Measurements from ENCODE around the gene PRKG1.

Gene PRKG1

DNA sequence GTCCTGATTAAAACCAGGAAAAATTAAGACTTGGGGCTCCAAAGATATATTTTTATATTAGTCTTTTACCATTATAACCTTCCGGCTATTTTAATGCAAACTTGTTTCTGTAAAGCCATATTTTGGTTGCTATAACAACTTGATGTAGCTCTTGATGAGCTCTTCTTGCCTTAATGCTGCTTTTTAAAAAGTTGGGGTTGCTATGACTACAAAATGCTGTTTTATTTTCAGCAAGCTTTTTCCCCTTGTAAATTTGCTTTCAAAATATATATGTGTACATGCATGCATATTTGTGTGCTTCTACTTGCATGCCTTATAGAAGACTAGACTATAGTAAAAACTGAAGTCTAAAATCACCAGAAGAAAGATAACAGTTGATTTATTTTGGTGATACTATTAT is 525.4 kb downstream of the PRKG1 start:
- no peak for DNase-seq (ENCODE audit: low spot score)

DNA sequence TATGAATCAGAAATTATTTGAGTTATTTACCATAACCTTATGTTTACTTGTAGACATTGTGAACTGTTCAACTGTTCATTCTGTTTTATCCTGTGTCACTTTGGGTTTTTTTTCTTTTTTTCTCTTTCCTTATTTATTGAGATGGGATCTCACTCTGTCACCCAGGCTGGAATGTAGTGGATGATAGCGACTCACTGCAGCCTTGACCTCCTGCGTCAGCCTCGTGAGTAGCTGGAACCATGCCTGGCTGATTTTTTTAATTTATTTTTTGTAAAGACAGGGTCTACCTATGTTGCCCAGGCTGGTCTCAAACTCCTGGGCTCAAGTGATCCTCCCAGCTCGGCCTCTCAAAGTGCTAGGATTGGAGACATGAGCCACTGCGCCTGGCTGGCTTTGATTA is 528.0 kb downstream of the PRKG1 start:
- DNase-seq (ENCODE audit: low spot score) = no peak

DNA sequence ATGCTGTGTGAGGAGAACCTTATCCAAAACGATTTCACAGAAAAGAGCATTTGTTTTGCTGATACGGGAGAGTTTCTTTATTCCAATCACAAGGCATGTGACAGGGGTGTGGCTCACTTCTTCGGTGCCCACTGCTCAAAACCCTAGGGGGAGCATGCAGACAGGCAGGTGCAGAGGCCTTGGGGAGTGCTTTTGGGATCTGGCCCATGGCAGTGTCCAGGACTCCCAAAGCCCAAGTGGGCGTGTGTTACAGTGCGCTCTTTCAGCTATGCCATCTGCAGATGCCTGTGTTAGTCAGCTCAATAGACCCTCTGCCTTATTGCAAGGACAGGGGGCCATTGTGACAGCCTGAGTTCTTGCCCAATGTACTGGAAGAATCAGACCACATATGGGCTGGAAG is 530.3 kb downstream of the PRKG1 start:
- no peak for DNase-seq (ENCODE audit: low spot score)

DNA sequence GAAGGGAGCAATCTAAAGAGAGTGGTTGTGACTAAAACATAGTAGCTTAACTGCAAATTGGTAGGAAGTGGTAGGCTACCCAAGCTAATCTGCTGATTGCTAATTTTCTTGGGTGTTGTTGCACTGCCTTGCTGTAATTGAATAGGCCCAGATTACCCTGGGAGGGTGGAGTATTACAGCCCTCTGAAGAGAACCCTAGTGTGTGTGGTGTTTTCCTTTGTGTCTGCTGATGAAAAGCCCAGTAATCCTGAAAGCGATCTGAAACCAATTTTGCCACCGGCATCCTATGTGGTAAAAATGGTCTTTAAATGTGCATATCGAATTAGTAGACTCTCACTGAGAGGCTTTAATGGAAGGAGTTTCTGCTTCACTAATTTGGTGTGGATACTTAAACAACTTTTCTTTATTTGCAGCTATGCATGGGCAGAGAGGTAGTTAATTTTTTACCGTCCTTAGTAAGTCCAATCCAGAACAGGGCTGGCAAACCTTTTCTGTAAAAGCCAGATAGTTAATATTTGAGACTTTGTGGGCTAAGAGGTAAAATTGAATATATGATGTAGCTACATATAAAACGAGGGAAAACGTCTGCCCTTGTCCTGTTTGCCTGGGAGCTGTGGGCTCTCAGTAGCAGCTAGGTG is 532.7 kb downstream of the PRKG1 start:
- no peak for DNase-seq (ENCODE audit: low spot score)

DNA sequence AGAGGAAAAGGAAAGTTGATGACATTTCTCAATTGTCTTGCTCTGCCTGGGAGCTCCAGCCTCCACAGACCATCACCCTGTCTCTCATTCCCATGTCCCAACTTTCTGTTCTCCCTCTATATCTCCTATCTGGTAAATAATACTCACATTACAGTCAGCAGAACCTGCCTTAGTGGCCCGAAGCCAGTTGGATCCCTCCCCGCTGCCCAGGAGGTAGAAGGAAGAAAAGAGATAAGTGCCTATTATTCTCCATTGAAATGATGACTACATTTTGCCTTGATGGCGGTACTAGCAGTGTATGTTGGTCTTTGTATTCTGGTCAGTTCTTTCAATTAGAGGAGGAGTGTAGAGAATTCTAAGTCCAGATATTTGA is 533.2 kb downstream of the PRKG1 start:
- DNase-seq (ENCODE audit: low spot score) = no peak

DNA sequence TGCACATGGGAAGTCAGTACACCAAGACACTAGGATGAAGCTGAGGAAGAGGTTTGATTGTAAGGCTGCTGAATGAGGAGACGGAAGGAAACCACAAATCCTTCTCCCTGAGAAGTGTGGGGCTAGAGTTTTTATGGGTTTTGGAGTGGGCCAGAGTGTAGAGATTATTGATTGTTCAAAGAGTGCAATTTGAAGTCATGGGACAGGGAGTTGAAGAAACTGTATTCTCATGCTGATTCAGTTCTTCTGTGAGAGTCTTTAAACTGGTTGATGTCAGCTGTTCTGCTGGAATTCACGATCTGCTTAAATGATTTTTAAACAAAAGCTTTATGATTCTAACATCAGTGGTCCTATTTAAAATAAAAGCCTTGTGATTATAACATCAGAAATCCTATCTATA is 533.9 kb downstream of the PRKG1 start:
- no peak for DNase-seq (ENCODE audit: low spot score)

DNA sequence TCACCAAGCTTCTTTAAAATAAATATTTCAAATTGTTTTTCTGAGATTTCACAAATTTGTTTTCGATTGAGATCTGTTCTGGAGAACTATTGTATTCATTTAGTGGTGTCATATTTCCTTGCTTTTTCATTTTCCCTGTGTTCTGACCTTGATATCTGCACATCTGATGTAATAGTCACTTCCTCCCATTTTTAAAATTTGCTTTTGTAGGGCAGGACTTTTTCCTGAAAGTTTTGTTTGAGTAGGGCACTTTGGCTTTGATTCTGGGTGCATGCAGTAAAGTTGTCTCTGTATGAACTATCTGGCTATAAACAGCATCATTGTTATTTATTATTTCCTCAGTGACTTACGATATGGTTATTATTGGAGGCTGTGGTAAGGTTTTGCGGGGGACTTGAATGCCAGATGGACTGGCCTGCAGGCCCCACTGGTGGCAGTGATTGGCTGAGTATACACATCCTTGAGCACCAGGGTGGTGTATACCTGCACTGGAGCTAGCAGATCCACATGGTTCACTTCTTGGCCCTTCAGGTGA is 541.5 kb downstream of the PRKG1 start:
- DNase-seq (ENCODE audit: low spot score) = no peak

DNA sequence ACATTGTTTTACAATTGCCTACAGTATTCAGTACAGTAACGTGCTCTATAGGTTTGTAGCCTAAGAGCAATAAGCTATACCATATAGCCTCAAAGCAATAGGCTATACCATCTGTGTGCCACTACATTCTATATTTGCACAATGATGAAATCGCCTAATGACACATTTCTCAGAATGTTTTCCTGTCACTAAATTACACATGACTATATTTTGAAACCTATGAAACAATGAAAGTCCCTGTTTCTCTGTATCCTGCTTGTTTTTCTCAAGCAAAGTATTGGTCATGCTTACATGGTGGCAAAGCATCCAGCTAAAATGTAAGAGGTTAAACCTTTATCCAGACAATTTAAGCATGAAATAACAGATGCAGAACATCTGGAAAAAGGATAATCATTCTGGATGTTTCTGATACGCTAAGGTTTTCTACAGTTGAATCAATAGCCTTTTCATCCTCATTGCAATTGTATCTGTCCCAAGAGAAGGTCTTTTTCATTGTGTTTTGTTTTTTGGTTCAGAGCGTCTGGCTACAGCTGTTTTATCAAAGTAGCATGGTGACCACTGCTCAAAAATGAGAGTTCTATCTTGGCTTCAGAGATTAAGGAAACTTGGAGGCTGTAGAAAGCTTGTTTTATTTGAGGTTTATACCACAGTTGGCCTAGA is 543.4 kb downstream of the PRKG1 start:
- DNase-seq (ENCODE audit: low spot score) = no peak

DNA sequence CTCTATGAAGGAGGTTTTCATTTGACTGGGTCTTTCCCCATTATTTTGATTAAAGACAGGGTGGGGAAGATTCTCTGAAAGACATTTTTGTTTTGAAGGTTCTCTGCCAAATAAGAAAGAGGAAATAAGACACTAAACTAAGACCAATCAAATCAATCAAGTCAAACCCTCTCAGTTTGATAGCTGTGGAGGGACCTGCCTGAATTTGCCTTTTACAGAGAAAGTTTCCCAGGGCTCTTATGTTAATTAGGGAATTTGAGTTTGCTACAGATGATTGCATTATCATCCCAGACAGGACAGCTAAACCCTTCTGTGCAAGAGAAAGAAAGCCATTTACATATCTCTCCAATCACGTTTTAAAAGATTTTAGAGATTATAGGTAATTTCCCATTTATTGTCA is 545.1 kb downstream of the PRKG1 start:
- DNase-seq (ENCODE audit: low spot score) = no peak

DNA sequence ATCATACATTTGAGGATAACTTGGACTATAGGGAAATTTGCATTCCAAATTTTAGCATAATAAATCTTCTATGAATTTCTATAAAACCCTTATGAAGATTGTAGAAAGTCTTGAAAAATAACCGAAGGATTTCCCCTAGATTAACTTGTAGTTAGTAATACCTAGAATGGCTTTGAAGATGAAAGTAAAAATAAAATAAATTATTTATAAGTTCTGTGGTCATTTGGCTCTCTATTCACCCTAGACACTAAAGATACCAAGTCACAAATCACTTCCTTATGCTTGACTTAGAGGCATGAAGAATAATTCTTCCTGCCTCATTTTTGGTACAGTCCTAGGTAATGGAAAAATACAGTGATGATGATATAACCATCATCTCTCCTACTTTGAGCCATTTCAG is 545.8 kb downstream of the PRKG1 start:
- DNase-seq (ENCODE audit: low spot score) = no peak

DNA sequence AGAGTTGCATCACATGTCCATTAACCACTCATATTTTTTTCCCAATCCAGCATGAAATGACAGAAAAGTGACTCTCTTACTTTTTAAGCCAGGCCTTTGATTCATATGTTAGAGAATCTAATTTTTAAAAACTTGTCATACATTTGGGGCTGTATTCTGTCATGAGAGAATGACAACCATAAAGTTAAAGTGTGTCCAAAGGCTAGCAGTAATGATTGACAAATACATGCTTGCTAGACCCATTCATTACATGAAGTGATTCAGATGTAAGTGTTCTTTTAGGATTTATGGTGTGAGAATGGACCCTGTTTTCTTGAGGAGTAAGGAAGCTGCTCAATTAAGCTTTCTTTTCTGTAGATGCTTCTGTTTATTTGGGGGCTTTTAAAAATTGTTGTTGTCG is 549.7 kb downstream of the PRKG1 start:
- no peak for DNase-seq (ENCODE audit: low spot score)

DNA sequence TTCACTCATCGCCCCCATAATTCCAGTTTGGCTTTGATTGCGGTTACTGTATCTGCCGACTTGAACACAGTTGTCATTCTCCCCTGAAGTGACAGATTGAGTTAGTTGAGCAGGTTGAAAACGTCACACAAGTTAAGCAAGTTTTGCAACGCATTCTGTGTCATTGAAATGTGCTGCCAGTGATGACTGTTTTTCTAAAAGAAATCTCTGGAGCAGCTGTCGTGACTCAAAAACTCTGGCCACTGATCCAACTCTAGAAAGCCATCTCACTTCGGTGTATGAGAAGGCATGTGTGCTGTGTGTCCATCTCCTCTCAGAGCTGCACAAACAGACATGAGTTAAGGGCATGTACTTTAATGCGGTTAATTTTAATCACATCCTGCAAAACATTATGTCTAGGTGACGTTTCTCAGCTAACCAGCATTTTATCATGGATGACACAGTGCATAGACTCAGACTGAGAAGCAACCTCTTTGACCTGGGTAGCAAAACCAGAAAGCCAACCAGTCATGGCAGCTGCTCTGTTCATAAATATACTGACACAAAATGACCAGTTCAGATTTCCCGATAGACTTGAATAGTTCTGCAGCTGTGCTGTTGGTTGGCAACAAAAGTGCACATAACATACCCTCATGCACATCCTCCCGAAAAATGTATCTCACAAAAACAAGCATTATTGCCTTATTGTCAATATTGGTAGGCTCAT is 555.8 kb downstream of the PRKG1 start:
- DNase-seq (ENCODE audit: low spot score) = no peak

DNA sequence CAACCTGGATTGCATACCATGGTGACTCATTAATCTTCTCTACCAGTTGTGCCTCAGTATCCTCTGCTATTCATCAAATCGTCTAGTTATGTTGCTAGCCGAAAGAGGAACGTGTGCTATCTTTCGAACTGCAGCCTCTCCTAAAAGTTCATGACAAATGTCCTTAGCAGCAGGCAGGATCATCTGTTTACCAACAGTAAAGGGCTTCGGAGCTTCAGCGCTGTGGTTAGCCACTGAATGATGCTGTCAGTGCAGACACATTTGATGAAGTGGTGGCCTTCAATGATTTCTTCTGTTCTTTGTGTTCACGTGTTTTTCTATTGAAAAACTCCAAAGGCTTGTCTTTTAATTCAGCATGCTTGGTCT is 556.3 kb downstream of the PRKG1 start:
- no peak for DNase-seq (ENCODE audit: low spot score)

DNA sequence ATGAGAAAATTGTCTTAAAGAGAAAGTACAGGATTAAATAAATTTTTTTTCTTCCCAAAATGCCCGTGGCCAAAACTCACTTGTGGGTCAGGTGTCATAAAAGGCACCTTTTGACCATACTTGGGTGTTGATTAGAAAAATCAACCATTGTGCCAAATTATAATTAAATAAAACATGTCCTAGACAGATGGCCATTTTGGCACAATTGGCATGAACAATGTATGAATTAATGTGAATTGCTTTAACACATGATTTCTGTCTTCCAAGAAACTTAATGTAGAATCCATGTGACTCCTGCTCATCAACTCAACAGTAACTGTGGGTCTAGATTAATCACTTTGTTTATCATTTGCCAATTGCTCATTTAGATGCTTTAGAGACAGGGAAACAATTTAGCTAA is 561.1 kb downstream of the PRKG1 start:
- DNase-seq (ENCODE audit: low spot score) = no peak

DNA sequence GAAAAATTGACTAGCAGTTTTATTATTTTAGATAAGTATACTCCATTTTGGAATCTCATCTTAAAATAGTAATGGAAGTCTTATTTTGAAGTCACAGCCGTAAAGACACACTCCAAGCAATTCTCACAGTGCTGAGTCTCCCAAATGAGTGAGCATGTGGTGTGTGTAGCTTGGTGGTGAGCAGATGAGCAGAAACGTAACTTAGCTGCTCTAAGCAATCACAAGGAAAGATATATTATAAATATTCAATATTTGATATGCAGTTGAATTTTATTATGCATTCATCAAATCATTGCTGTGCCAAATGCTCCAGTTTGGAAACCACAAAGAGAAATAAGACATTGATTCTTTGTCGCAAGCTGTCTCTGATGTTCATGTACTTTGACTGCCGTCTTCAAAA is 563.9 kb downstream of the PRKG1 start:
- no peak for DNase-seq (ENCODE audit: low spot score)

DNA sequence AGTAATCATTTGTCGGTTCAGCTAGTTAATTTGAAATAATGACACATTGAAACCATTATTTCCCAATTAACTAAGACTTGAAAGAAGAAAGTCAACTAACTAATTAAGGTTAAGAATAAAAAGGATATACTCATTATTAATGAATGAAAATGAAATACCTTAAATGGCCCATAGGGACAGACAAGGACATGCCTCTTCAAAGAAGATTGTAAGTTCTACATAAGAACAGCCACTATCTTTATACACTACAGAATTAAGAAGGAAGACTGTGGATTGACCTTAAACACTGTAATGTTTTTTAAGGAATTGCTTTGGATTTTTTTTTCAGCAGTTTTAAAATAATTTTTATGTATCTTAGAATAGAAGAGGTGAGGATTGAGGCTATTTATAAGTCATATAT is 564.5 kb downstream of the PRKG1 start:
- DNase-seq (ENCODE audit: low spot score) = no peak

DNA sequence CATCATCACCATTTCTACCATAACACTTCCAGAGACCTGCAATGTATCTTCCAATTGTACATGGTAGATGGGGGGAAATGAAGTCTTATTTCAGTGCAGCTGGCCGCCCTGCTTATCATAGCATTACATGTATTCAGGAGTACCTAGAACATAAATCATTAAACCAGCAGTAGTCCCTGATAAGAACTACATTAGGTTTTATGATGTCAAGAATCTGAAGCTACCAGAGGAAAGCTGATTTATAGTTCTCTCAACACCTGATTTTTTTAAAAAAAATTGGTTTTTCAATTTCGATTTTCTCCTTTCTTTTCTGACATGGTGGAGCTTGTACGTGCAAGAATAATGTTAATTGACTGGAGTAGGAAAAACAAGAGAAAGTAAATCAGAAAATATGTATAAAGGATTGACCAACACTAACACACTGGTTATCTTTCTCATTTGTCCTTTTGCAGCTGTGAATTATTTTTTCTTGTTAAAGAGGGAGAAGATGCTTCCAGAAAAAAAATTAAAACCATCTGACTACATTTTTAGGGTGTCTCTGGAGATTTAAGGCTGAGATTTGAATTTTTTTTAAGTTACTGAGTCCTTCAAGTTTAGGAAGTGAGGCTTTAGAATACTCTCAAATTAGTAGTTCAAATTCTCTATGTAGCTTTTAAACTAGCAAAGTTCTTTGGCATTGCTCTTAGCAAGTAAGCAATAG is 566.0 kb downstream of the PRKG1 start:
- DNase-seq (ENCODE audit: low spot score) = no peak

DNA sequence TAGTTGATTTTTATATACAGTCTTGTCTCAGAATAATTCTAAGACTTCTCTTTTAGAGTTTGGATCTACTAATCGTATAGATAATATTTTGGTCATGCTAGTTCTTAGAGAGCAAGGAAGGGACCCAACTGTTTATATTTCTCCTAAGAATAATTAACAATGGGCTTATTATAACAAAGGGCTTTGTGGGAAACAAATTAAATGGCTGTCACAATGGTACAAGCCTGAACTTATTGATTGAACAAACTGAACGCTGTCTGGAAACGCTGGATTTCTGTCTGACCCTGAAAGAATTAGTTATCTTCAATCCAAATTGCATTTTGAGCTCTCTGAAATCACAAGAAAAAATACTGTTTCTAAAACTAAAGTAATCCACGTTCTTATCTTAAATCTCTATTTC is 568.3 kb downstream of the PRKG1 start:
- DNase-seq (ENCODE audit: low spot score) = peak; percentile 49

DNA sequence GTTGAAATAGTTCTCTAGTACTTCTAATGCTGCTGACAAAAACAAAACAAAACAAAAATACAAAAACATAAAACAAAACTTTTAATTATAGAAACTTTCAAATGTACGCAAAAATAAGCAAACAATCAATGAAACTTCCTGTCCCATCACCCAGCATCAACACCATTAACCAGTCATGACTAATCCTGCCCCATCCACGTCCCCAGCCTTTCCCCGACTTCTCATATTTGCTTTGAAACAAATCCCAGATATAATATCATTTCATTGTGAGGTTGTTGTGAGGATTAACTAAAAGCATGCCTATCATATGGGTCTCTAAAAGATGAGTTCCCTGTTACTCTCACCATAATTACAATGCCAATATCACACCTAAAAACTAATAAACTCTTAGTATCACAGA is 569.4 kb downstream of the PRKG1 start:
- DNase-seq (ENCODE audit: low spot score) = no peak

DNA sequence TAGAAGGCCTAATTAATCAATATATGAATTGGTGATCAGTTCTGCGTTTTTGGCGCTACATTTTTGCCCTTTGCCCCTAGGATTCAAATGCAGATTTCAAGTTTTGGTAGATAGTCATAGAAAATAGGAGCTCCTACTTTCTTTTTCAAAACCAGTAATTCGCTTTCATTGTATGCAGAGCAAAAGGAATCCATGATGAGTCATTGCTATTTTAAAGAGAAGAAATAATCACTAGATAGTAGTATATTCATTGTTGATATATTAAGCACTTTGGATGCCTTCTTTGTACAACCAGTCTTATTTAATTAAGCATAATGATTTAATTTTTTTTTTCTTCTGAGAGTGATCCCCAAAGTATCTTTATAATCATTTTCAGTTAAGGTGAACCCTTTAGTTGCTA is 574.8 kb downstream of the PRKG1 start:
- DNase-seq (ENCODE audit: low spot score) = no peak

DNA sequence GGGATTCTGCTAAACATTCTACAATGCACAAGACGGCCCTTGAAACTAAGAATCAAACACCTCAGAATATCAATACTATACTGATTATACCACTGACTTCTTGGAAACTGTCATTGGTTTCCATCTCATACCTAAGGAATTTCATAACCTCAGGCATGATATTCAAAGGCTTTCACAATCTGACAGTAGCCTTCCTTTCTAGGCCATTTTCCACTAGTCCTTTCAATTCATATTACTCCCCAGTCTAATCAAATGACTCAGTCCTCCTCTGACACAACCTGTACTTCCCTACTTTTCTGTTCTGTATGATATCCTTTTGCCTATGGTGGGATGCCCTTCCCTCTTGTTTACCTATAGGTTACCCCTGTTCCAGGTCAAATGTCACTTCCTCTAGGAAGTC is 576.8 kb downstream of the PRKG1 start:
- no peak for DNase-seq (ENCODE audit: low spot score)

DNA sequence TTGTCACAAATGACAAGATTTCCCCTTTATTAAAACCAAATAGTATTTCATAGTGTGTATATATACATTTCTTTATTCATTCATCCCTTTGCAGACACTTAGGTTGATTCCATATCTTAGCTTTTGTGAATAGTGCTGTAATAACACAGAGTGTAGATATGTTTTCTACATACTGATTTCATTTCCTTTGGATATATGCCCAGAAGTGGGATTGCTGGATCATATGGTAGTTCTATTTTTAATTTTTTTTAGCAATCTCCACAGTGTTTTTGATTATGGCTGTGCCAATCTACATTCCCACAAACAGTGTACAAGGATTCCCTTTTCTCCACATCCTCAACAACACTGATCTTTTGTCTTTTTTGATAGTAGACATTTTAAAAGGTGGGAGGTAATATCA is 578.7 kb downstream of the PRKG1 start:
- no peak for DNase-seq (ENCODE audit: low spot score)

DNA sequence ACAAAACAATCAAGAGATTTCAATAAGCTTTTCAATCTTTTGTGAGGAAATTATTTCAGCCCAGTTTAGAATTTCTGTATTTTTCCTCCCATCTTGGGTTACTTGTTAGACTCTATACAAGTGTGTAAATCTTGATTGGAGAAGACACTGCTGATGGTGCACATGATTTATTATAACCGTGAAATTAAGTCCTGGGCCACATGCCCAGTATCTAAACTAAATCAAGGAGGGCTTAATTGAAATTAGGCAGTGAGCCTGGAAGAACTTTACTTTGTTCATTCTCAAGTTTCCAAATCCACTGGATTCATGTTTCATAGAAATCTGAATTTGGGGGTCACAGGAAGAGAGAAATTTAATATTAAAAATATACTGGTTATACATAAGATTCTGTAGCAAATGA is 580.6 kb downstream of the PRKG1 start:
- DNase-seq (ENCODE audit: low spot score) = no peak

Data from putamen (tissue), 1 donor.